ENCODE results near the gene DPT. TPM values are rescaled to one million over a fixed set of nuclear protein-coding genes. Genes with fewer than 3 reads are reported as not detected.

DPT gene
- total RNA-seq, 1 experiment from 2014 or later, result not detected

GRCh38 chr1:168653567-168653966 lies 75.4 kb downstream of the DPT start:
- no peaks in the 10 kb centered on the region for H3K79me2 ChIP-seq (ENCODE audit: insufficient read depth, low read length)
- H2AFZ ChIP-seq (ENCODE audit: low read depth, low read length, poor library complexity, severe bottlenecking), result no peak overlapping the region
- ChIA-PET RAD21 (ENCODE audit: low non-redundant PET in 1 of 2, low total read pairs in 2 of 2, uncharacterized antibody in 2 of 2, unreplicated experiment in 2 of 2) (no interaction called here), POLR2A (no interaction called here), CTCF (interaction anchor here (1.1 kb wide), 1 partner anchor 16 kb away, joined by 3 read pairs; no protein-coding TSS in a partner anchor)
- no peak overlapping the region for H3K4me2 ChIP-seq (ENCODE audit: low read length)
- H3K9me3 ChIP-seq (ENCODE audit: control insufficient read depth in 1 of 2, insufficient read depth in 1 of 2, low read depth in 1 of 2, low read length in 2 of 2), result no peaks in the 10 kb centered on the region
- H3K27me3 ChIP-seq (ENCODE audit: insufficient read depth, low read length), result no peaks in the 10 kb centered on the region
- H3K4me1 ChIP-seq (ENCODE audit: control insufficient read depth in 1 of 2, insufficient read depth in 2 of 2, low read length in 2 of 2), result no peaks in the 10 kb centered on the region
- no peaks in the 10 kb centered on the region for H4K20me1 ChIP-seq (ENCODE audit: insufficient read depth)
- no peaks in the 10 kb centered on the region for H3K9me2 ChIP-seq (ENCODE audit: insufficient read depth)
- H3K9ac ChIP-seq (ENCODE audit: low read length), result no peak overlapping the region
- no peak overlapping the region for H3K27ac ChIP-seq (ENCODE audit: low read depth, low read length)
- TF ChIP-seq JUND (IDR thresholded peaks at IDR 0.05) (no peak), ELF1 (IDR thresholded peaks at IDR 0.05; ENCODE audit: borderline replicate concordance, low read depth) (no peak), TCF7L2 (IDR thresholded peaks at IDR 0.05; ENCODE audit: borderline replicate concordance, extremely low read depth, insufficient read depth, insufficient read length) (no peak), POLR2A (IDR thresholded peaks at IDR 0.05; ENCODE audit: borderline replicate concordance, extremely low read depth, insufficient read depth, insufficient read length) (no peak), ZNF274 (IDR thresholded peaks at IDR 0.05; ENCODE audit: low read depth, low read length) (no peak), FOSL1 (IDR thresholded peaks at IDR 0.05; ENCODE audit: low read depth) (no peak), YY1 (IDR thresholded peaks at IDR 0.05; ENCODE audit: extremely low read depth, insufficient replicate concordance, low read depth, low read length) (no peak), POLR2AphosphoS5 (IDR thresholded peaks at IDR 0.05; ENCODE audit: low read depth, low read length) (no peak), EZH2 (IDR thresholded peaks at IDR 0.05) (no peak), SP1 (IDR thresholded peaks at IDR 0.05; ENCODE audit: low read depth) (no peak), ZFX (IDR thresholded peaks at IDR 0.05) (no peak), EZH2phosphoT487 (IDR thresholded peaks at IDR 0.05; ENCODE audit: borderline replicate concordance) (no peak), RAD21 (IDR thresholded peaks at IDR 0.05; ENCODE audit: low read depth) (no peak), CEBPB (IDR thresholded peaks at IDR 0.05; ENCODE audit: low read depth) (no peak), SIN3A (IDR thresholded peaks at IDR 0.05; ENCODE audit: low read depth) (no peak), REST (IDR thresholded peaks at IDR 0.05; ENCODE audit: low read depth) (no peak)
- no peaks in the 10 kb centered on the region for H3K36me3 ChIP-seq (ENCODE audit: control insufficient read depth in 1 of 2, insufficient read depth in 2 of 2, low read length in 2 of 2)
- ATAC-seq (no peak), DNase-seq (ENCODE audit: low read depth, low spot score) (no peak)
- no peak overlapping the region for H3K4me3 ChIP-seq (replicated peaks in 1 of 2; ENCODE audit: low read depth in 1 of 2, low read length in 2 of 2)
- intact Hi-C loops (cut with micrococcal nuclease), result no loop called here
- no TSS peak for BruUV-seq (replicated peaks)

Data from HCT116 (cell line).